Right renal cortex interstitium (tissue), 3 donors: Measurements from ENCODE around the gene OR2M3. TPM values are rescaled to one million over a fixed set of nuclear protein-coding genes. Genes with fewer than 3 reads are reported as not detected.
"Not testable (repeated sequence)": the region's sequence is repeated elsewhere in the genome, so short reads cannot be mapped to it uniquely, and the experiment has no call there.

Source experiments
- DNase-seq, 3 donors: peaks; one replicate each; pipeline ENCODE4 v3.0.0-alpha.2; 2013; ENCODE audit warnings: low read depth in 3 of 3, low spot score in 2 of 3
- polyA plus RNA-seq, 3 donors: library from polyadenylated mRNA; unstranded; fragments of 120-200 nt; gene quantifications; one replicate each; pipeline ENCODE4 v1.2.1, GENCODE V29; 2013; ENCODE audit not compliant: insufficient read length in 3 of 3

Gene OR2M3, protein sequence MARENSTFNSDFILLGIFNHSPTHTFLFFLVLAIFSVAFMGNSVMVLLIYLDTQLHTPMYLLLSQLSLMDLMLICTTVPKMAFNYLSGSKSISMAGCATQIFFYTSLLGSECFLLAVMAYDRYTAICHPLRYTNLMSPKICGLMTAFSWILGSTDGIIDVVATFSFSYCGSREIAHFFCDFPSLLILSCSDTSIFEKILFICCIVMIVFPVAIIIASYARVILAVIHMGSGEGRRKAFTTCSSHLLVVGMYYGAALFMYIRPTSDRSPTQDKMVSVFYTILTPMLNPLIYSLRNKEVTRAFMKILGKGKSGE
- polyA plus RNA-seq: under 1 TPM in 2 of 3 donors, not detected in 1; 0.03 TPM

DNA sequence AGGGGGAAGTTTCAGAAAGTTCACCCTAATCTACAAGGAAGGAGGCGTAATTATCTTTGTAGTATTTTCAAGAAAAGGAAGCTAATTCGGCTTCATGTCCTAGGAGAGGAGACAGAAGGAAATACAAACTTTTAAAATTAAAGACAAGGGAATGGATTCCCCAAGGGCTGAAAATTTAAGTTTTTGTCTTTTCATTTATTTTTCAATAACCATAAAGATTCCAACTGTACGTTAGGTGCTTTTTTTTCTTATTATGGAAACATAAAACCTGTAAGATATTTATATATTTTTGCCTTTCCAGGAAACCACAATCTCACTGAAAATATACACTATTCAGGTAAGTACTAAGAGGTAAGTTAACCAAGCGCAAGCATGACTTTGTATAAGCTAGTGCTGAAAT lies at the start of gene OR2M3:
OR2M3 (plus strand) TSS at position 301 of the 400 bp plus-strand sequence. CDS start 5,803 bp downstream, outside the sequence.
- no peak for DNase-seq

DNA sequence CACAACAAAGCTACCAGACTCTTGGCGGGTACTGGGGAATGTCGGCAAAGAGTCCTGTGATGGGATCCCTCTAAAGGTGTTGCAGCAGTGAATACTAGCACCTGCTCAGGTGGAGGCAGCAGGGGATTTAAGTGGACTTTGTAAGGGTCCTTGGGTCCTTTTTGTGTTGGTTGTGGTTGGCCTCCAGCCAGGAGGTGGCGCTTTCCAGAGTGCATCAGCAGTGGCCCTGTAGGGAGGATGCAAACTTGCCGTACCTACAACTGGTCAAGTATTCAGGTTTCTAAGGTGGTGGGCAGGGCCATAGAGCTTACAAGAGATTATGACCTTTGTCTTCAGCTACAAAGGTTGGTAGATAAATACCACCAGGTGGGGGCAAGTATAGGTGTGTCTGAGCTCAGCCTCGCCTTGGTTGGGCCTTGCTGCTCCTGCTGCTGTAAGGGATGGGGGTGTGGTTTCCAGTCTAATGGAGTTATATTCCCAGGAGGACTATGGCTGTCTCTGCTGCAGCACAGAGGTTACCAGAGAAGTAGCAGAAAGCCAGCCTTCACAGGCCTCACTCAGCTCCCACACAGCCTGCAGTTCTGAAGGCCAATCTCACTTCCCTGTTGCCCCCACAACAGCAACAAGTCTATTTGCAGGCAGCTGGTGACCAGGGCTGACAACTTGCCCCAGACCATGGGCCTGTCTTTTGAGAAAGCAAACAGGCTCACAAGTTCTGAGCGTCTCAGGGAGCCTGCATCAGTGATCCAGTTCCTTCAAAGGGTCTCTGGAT lies 44.8 kb upstream of the OR2M3 start:
- no peak for DNase-seq

DNA sequence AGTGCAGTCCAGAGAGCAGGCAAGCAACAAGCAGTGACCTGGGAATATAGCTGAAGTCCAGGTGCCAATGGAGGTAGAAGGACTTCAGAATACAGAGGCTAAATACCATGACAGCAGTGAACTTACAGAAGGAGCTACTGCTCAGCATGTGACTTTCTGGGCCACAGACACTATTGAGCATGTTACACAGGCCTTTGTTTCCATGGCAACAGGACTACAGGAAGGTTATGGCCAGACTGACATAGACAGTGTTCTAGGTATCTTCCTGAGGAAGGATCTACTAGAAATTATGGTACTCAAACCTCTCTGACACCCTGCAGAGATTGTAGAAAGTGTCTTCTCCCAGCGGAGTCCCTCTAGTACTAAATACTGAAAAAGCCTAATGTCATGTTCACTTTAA lies 41.1 kb upstream of the OR2M3 start:
- no peak for DNase-seq

DNA sequence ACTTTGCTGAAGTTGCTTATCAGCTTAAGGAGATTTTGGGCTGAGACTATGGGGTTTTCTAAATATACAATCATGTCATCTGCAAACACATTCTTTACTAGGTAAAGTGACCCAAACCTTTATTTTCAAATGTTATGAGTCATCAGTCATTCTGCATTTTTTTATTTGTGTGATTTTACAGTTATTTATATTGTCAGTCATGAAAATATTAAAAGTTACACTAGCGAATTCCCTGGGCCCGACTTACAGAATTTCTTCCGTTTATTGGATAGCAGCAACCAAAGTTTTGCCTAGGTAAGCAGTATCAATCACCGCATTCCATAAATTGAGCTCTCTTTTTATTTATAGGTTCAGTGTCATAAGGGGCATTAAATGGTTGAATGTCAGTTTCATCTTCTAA lies 38.3 kb upstream of the OR2M3 start:
- no peak for DNase-seq

DNA sequence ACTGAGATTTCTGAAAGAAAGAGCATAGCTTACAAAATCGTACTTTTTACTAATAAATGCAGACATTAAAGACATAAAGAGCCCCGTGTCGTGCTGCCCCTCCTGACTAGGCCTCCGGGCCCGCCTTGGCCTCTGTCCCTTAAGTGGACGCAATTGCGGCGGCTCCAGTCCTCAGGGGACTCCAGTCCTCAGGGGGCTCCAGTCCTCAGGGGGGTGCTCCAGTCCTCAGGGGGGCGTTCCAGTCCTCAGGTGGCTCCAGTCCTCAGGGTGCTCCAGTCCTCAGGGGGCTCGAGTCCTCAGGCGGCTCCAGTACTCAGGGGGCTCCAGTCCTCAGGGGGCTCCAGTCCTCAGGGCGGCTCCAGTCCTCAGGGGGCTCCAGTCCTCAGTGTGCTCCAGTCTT lies 33.0 kb upstream of the OR2M3 start:
- DNase-seq: no peak

DNA sequence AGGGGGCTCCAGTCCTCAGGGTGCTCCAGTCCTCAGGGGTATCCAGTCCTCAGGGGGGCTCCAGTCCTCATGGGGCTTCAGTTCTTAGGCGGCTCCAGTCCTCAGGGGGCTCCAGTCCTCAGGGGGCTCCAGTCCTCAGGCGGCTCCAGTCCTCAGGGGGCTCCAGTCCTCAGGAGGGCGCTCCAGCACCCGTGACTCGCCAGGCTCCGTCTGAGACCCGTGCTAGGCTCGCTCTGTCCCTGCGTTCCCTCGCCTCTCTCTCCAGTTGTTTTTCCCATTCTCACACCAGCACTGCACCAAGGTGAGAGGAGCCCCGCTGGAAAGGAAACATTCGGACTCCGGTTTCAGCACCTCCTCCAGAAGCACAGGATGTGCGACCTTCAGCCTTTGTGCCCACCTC lies 31.9 kb upstream of the OR2M3 start:
- no peak for DNase-seq

DNA sequence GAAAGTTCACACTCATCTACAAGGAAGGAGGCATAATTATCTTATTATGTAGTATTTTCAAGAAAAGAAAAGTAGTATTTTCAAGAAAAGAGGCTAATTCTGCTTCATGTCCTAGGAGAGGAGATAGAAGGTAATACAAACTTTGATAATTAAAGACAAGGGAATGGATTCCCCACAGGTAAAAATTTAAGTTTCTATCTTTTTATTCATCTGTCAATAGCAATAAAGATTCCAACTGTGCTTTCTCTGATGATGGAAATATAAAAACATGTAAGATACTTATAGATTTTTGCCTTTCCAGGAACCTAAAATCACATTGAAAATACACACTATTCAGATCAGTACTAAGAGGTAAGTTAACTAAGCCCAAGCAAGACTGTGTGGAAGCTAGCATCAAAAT lies 22.5 kb upstream of the OR2M3 start, which contains the start of gene OR2M2:
OR2M2 (plus strand) TSS at position 301 of the 400 bp plus-strand sequence. CDS start 5,165 bp downstream, outside the sequence.
- no peak for DNase-seq

DNA sequence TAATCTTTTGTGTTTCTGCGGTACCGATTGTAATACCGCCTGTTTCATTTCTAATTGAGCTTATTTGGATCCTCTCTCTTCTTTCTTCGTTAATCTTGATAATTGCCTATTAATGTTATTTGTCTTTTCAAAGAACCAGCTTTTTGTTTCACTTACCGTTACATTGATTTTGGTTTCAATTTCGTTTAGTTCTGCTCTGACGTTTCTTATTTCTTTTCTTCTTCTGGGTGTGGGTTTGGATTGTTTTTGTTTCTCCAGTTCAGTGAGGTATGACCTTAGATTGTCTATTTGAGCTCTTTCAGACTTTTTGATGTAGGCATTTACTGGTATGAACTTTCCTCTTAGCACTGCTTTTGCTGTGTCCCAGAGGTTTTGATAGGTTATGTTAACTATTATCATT lies 13.1 kb upstream of the OR2M3 start:
- DNase-seq: no peak

DNA sequence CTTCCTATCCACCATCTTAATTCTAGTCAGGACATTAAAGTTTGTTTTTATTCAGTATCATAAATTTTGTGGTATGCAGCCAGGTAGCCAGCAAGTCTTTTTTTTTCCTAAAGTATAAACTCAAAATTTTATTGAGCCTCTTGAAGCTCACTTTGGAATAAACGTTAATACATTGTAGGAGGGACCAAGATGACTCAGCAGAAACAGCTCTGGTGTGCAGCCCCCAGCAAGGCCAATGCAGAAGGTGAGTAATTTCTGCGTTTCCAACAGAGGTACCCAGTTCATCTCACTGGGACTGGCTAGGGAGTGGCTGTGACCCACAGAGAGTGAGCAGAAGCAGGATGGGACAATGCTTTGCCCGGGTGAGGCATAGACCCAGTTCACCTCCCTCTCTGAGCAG lies 9.7 kb upstream of the OR2M3 start:
- no peak for DNase-seq

DNA sequence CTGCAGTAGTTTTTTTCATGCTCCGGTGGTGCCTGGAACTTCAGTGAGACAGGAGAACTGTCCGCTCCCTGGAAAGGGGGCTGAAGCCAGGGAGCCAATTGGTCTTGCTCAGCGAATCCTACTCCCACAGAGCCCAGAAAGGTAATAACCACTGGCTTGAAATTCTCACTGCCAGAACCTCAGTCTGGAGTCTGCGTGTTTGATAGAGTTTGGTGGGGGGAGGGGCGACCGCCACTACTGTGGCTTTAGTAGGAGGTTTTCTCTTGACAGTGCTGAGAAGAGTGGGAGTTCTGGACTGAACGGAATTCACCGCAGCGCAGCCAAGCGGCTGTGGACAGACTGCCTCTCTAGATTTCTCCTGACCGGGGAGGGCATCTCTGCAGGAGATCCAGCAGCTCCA lies 8.0 kb upstream of the OR2M3 start:
- peak in 1 of 3 donors; percentile 18 for DNase-seq

DNA sequence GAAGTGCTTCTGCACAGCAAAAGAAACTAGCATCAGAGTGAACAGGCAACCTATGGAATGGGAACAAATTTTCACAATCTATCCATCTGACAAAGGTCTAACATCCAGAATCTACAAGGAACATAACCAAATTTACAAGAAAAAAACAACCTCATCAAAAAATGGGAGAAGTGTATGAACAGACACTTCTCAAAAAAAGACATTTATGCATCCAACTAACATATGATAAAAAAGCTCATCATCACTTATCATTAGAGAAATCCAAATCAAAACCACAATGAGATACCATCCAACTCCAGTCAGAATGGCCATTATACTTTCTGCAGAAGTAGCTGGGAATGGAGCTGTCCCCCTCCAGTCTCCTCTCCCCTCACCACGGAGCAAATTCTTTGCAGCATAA lies 2.9 kb upstream of the OR2M3 start:
- no peak for DNase-seq

DNA sequence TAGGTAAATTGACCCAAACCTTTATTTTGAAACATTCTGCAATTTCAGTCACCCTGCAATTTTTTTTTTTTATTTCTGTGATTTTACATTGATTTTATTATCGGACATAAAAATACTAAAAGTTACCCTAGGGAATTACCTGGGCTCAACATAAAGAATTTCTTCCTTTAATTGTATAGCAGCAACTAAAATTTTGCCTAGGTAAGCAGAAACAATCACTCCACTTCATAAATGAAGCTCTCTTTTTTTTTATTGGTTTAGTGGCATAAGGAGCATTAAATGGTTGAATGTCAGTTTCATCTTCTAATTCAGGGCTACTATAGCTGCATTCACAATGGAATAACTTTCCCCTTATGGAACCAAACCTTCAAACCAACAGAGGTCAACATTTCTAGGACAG lies 18.8 kb downstream of the OR2M3 start:
- DNase-seq: no peak

DNA sequence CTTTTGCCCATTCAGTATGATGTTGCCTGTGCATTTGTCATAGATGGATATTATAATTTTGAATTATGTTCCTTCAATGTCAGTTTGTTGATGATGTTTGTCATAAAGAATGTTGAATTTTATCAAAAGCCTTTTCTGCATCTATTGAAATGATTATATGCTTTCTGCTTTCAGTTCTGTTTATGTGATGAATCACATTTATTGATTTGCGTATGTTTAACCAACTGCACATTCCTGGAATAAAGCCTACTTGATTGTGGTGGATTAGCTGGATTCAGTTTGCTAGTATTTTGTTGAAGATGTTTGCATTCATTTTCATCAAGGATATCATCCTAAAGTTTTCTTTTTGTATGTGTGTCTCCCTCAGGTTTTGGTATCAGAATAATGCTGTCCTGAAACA lies 28.5 kb downstream of the OR2M3 start:
- DNase-seq: no peak

DNA sequence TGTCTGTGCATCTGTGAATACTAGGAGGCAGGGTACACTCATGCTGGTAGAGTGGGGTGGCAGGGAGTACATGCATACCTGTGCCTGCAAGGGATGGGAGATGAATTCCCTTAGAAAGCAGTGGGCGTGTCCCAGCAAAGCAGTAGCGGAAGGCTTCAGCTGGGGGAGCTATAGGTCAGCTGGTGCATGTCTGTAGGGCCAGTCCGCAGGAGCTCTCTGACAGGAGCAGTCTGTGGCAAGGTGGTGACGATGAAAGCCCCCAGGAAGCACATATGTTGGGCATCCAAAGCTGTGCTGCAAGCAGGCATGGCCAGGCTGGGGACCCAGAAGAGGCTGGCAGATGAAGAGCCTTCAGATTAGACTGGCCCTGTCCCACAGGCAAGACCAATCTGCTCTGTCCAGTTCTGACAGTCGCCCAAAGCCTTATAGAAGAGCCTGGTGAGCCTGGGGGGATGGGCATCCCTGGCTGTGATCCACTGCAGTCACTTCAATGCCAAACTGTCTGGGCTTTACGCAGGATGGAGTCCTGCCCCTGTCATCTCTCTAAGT lies 32.4 kb downstream of the OR2M3 start:
- DNase-seq: no peak

DNA sequence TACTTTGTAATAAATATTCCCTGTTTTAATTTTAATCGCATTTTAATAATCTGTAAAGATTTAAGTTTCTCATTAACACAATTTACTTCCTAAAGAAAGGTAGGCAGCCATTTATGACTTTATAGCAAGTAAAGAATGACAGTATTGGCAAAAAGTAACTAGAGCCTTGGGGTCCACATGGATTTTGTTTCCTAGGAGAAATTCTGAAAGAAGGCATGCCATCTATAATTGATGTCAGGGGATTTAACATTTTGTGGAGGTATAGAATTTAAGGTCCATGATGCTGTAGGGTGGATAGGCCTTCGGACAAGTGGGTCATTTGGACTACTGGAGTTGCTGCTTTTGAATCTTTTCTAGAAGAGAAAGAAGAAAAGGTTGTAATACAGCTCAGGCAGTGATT lies 34.1 kb downstream of the OR2M3 start, which contains the start of gene OR2M4:
OR2M4 (plus strand) TSS at position 301 of the 400 bp plus-strand sequence. CDS start 7,512 bp downstream, outside the sequence.
- DNase-seq: no peak

DNA sequence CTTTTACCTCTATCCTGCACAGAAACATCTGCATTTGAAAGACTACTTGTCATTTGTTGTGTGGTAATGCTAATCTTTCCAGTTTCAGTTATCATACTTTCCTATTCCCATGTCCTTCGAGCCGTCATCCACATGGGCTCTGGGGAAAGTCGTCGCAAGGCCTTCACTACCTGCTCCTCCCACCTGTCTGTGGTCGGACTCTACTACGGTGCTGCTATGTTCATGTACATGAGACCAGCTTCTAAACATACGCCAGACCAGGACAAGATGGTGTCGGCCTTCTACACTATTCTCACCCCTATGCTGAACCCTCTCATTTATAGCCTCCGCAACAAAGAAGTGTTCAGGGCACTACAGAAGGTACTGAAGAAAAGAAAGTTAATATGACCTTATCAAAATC lies 42.4 kb downstream of the OR2M3 start:
- DNase-seq: no peak

DNA sequence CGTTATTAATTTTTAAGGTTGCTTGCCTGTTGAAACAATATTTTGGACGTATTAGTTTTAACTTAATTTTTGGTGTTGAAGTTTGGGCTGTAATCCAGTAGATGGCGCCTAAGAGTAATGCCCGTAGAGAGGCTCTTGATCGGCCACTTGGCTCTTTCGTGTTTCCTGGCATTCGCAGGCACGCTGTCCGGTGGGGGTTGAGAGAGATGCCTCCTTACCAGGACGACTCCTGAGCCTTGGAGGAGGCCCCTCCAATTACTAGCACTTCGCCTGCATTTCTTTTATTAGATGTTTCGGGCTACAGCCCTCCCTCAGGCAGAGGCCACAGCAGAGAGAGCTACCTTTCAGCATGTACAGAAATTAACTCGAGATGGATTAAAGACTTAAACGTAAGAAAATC lies 46.1 kb downstream of the OR2M3 start:
- no peak for DNase-seq

DNA sequence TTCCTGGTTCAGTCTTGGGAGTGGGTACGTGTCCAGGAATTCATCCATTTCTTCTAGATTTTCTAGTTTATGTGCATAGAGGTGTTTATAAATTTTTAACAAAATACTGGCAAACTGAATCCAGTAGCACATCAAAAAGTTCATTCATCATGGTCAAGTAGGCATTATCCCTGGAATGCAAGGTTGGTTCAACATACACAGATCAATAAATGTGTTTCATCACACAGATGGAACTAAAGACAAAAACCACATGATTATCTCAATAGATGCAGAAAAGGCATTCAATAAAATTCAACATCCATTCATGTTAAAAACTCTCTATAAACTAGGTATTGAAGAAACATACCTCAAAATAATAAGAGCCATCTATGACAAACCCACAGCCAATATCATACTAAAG lies 62.2 kb downstream of the OR2M3 start:
- DNase-seq: not testable (repeated sequence)
